Gastrocnemius medialis (tissue), 4 donors: ENCODE data around the gene INPP5D. TPM values are rescaled to one million over a fixed set of nuclear protein-coding genes. Genes with fewer than 3 reads are reported as not detected.

Source experiments
- ATAC-seq, 2 donors: fragments of 150-250 bp; one replicate each; pipeline ENCODE4 v1.9.1; 2016
- DNase-seq, 2 donors: peaks; one replicate each; pipeline ENCODE4 v3.0.0-alpha.2; 2019
- H3K27ac ChIP-seq, 4 donors: fragments of 200-600 bp; sonication (generic); 1 replicate in 1 of 4; 2 replicates in 3 of 4; pipeline ENCODE4 v1.5.1; 2016 to 2018; ENCODE audit warnings: mild to moderate bottlenecking in 2 of 4, moderate library complexity in 1 of 4
- H3K27me3 ChIP-seq, 3 donors: fragments of 200-600 bp; sonication (generic) in 2 of 3; 1 replicate in 1 of 3; 2 replicates in 2 of 3; pipeline versions ENCODE4 v1.5.1 to v1.6.0; 2016 to 2019; ENCODE audit warnings: mild to moderate bottlenecking in 1 of 3, moderate library complexity in 1 of 3
- H3K36me3 ChIP-seq, 2 donors: fragments of 200-600 bp; sonication (generic) in 1 of 2; one replicate each; pipeline ENCODE4 v1.5.1; 2017 to 2018
- H3K4me1 ChIP-seq, 2 donors: fragments of 200-600 bp; sonication (generic) in 1 of 2; one replicate each; pipeline ENCODE4 v1.5.1; 2016 to 2017; ENCODE audit warnings: mild to moderate bottlenecking in 2 of 2
- H3K4me3 ChIP-seq, 4 donors: fragments of 200-600 bp; sonication (generic) in 3 of 4; 1 replicate in 1 of 4; 2 replicates in 3 of 4; pipeline ENCODE4 v1.5.1; 2016 to 2019; ENCODE audit warnings: mild to moderate bottlenecking in 2 of 4
- H3K9me3 ChIP-seq, 3 donors: fragments of 200-600 bp; sonication (generic) in 2 of 3; 1 replicate in 1 of 3; 2 replicates in 2 of 3; pipeline ENCODE4 v1.5.1; 2016 to 2019
- CTCF ChIP-seq, 5 experiments: fragments of 450-650 bp in 3 of 5; fragments of 200-600 bp in 2 of 5; sonication (generic) in 2 of 5; IDR thresholded peaks in 4 of 5; conservative IDR thresholded peaks in 1 of 5; 1 replicate in 4 of 5; 2 replicates in 1 of 5; pipeline ENCODE4 v1.5.1; 2016 to 2019; ENCODE audit warnings: antibody characterized with exemption in 5 of 5, mild to moderate bottlenecking in 3 of 5, moderate library complexity in 3 of 5
- POLR2A ChIP-seq, 2 donors: fragments of 450-650 bp; IDR thresholded peaks; one replicate each; pipeline ENCODE4 v1.6.1; 2017; ENCODE audit warnings: antibody characterized with exemption in 2 of 2, mild to moderate bottlenecking in 2 of 2, moderate library complexity in 2 of 2
- in situ Hi-C, 4 donors: fragments of 200-750 bp; cut with MboI; loops; one replicate each; pipeline versions ENCODE4 v1.15.0 to v1.8.0; 2017; ENCODE audit warnings: low sequenced_read_pairs in 4 of 4
- intact Hi-C: fragments of 100-400 bp; cut with DNase I; formaldehyde crosslinking; loops from one replicate; pipeline ENCODE4 v1.15.1; 2023; ENCODE audit warnings: low total_unique reads
- total RNA-seq, 4 donors: library from RNA; depleted of rRNA; stranded (reverse); fragments of >200 nt; gene quantifications; one replicate each; pipeline versions ENCODE4 v1.1.0 to v1.2.3, GENCODE V29; 2016

INPP5D gene
- total RNA-seq, 4 donors from 2014 or later = 1.7 to 18.7 (median 4.9) TPM

- DNase-seq = no peak
- in situ Hi-C loops = loop anchor here in 2 of 4 donors (25.0 kb wide), 1 partner anchor 450 kb away; no protein-coding TSS in a partner anchor
- Histone ChIP-seq H3K27me3 (no peaks in the 10 kb centered on the region), H3K4me3 (peak overlapping the region in 1 of 4 donors; percentile 51), H3K36me3 (no peaks in the 10 kb centered on the region), H3K4me1 (peaks cover 3 to 13% of the 10 kb centered on the region in 2 donors), H3K27ac (peak overlapping the region; percentile 56 to 76 (median 66)), H3K9me3 (no peaks in the 10 kb centered on the region)
- intact Hi-C loops = no loop called here
- ATAC-seq = no peak
- TF ChIP-seq CTCF (IDR thresholded peaks at IDR 0.05 in 4 of 5, conservative IDR thresholded peaks at IDR 0.05 in 1 of 5) (no peak), POLR2A (IDR thresholded peaks at IDR 0.05) (no peak)
These were observed 2.3 kb downstream of the INPP5D start for GRCh38 chr2:233062451-233062850.

GRCh38 chr2:233062946-233063268 lies 2.8 kb downstream of the INPP5D start:
- intact Hi-C loops (no loop called here), in situ Hi-C loops (loop anchor here in 2 of 4 donors (25.0 kb wide), 1 partner anchor 451 kb away; no protein-coding TSS in a partner anchor)
- no peaks in the 10 kb centered on the region for H3K9me3 ChIP-seq
- TF ChIP-seq POLR2A (IDR thresholded peaks at IDR 0.05) (no peak), CTCF (IDR thresholded peaks at IDR 0.05 in 4 of 5, conservative IDR thresholded peaks at IDR 0.05 in 1 of 5) (no peak)
- H3K27me3 ChIP-seq = no peaks in the 10 kb centered on the region
- ATAC-seq (no peak), DNase-seq (no peak)
- peaks cover 3 to 13% of the 10 kb centered on the region in 2 donors for H3K4me1 ChIP-seq
- H3K4me3 ChIP-seq = no peak overlapping the region
- peak overlapping the region in 2 of 4 donors; percentile 64 to 67 for H3K27ac ChIP-seq
- H3K36me3 ChIP-seq = no peaks in the 10 kb centered on the region

GRCh38 chr2:233063269-233063975 lies 3.3 kb downstream of the INPP5D start:
- Histone ChIP-seq H3K27ac (peak overlapping the region in 2 of 4 donors; percentile 64 to 67), H3K4me3 (no peak overlapping the region), H3K36me3 (no peaks in the 10 kb centered on the region), H3K4me1 (peaks cover 3 to 13% of the 10 kb centered on the region in 2 donors), H3K9me3 (no peaks in the 10 kb centered on the region), H3K27me3 (no peaks in the 10 kb centered on the region)
- in situ Hi-C loops (loop anchor here in 2 of 4 donors (25.0 kb wide), 1 partner anchor 451 kb away; no protein-coding TSS in a partner anchor), intact Hi-C loops (no loop called here)
- TF ChIP-seq POLR2A (IDR thresholded peaks at IDR 0.05) (no peak), CTCF (IDR thresholded peaks at IDR 0.05 in 4 of 5, conservative IDR thresholded peaks at IDR 0.05 in 1 of 5) (no peak)
- ATAC-seq = peak in 1 of 2 donors; percentile 11
- no peak for DNase-seq

- H3K4me3 ChIP-seq = no peak overlapping the region
- H3K4me1 ChIP-seq = peaks cover 3 to 13% of the 10 kb centered on the region in 2 donors
- H3K27ac ChIP-seq = no peak overlapping the region
- intact Hi-C loops = no loop called here
- H3K36me3 ChIP-seq = no peaks in the 10 kb centered on the region
- H3K9me3 ChIP-seq = no peaks in the 10 kb centered on the region
- DNase-seq (no peak), ATAC-seq (no peak)
- in situ Hi-C loops = loop anchor here in 2 of 4 donors (25.0 kb wide), 1 partner anchor 452 kb away; no protein-coding TSS in a partner anchor
- no peak for TF ChIP-seq CTCF (IDR thresholded peaks at IDR 0.05 in 4 of 5, conservative IDR thresholded peaks at IDR 0.05 in 1 of 5)
- TF ChIP-seq POLR2A (IDR thresholded peaks at IDR 0.05) = no peak
- no peaks in the 10 kb centered on the region for H3K27me3 ChIP-seq
These were observed 3.9 kb downstream of the INPP5D start for GRCh38 chr2:233063976-233064411.
